MM.1S (cell line): Measurements from ENCODE around the gene SAP30BP.

Experiments used
- DNase-seq: peaks from one replicate; pipeline ENCODE4 v3.0.0-alpha.2; 2015
- H2AFZ ChIP-seq: fragments of 300-600 bp; sonication (generic); 2 replicates; pipeline ENCODE4 v1.6.0; 2016; ENCODE audit warnings: antibody characterized with exemption, low read length
- H3F3A ChIP-seq: fragments of 300-600 bp; sonication (generic); 2 replicates; pipeline ENCODE4 v1.6.1; 2016; ENCODE audit warnings: mild to moderate bottlenecking, antibody characterized with exemption, low read length, moderate library complexity, mixed read lengths; ENCODE audit not compliant: insufficient read depth
- H3K27ac ChIP-seq: fragments of 300-600 bp; sonication (generic); 2 replicates; pipeline ENCODE4 v1.5.1; 2016; ENCODE audit warnings: mild to moderate bottlenecking, low read length
- H3K27me3 ChIP-seq: fragments of 300-600 bp; sonication (generic); replicated peaks from 2 replicates; pipeline ENCODE4 v1.6.0; 2016; ENCODE audit warnings: low read length; ENCODE audit not compliant: insufficient read depth
- H3K36me3 ChIP-seq: fragments of 300-600 bp; sonication (generic); replicated peaks from 2 replicates; pipeline ENCODE4 v1.6.1; 2016; ENCODE audit warnings: mild to moderate bottlenecking, low read length, mixed read lengths; ENCODE audit not compliant: insufficient read depth
- H3K4me1 ChIP-seq: fragments of 300-600 bp; sonication (generic); 2 replicates; pipeline ENCODE4 v1.6.1; 2016; ENCODE audit warnings: low read length, mixed read lengths
- H3K4me2 ChIP-seq: fragments of 300-600 bp; sonication (generic); 2 replicates; pipeline ENCODE4 v1.6.0; 2016; ENCODE audit warnings: low read depth, low read length
- H3K4me3 ChIP-seq: fragments of 300-600 bp; sonication (generic); 2 replicates; pipeline ENCODE4 v1.5.1; 2016; ENCODE audit warnings: low read length, mixed read lengths
- H3K79me2 ChIP-seq: fragments of 300-600 bp; sonication (generic); 2 replicates; pipeline ENCODE4 v1.6.1; 2016; ENCODE audit warnings: mixed run types, low read length, mixed read lengths
- H3K9ac ChIP-seq: fragments of 300-600 bp; sonication (generic); 2 replicates; pipeline ENCODE4 v1.6.1; 2016; ENCODE audit warnings: low read length, mixed read lengths
- H3K9me2 ChIP-seq: fragments of 300-600 bp; sonication (generic); replicated peaks from 2 replicates; pipeline ENCODE4 v1.6.1; 2016; ENCODE audit warnings: mild to moderate bottlenecking, low read length, mixed read lengths; ENCODE audit not compliant: insufficient read depth
- H3K9me3 ChIP-seq: fragments of 300-600 bp; sonication (generic); replicated peaks from 2 replicates; pipeline ENCODE4 v1.6.1; 2016; ENCODE audit warnings: mild to moderate bottlenecking, low read length, mixed read lengths; ENCODE audit not compliant: insufficient read depth
- H4K20me1 ChIP-seq: fragments of 300-600 bp; sonication (generic); 2 replicates; pipeline ENCODE4 v1.6.1; 2016; ENCODE audit warnings: mild to moderate bottlenecking, low read length, moderate library complexity, mixed read lengths; ENCODE audit not compliant: insufficient read depth
- EZH2 ChIP-seq: fragments of 300-600 bp; sonication (generic); optimal IDR thresholded peaks from 2 replicates; pipeline ENCODE3; 2017; ENCODE audit warnings: low read depth, mild to moderate bottlenecking, antibody characterized with exemption, low read length, mixed read lengths
- EZH2phosphoT487 ChIP-seq: fragments of 300-600 bp; sonication (generic); IDR thresholded peaks from 2 replicates; pipeline ENCODE4 v1.6.1; 2018; ENCODE audit warnings: antibody characterized with exemption, low read length
- TF ChIP-seq, protein P1 (sequence below): fragments of 300-600 bp; sonication (generic); IDR thresholded peaks from 2 replicates; pipeline ENCODE4 v1.5.1; 2016; ENCODE audit warnings: antibody characterized with exemption, low read length, mixed read lengths

The SAP30BP gene

GRCh38 chr17:75691371-75691791, 24.2 kb downstream of the SAP30BP start:
- Histone ChIP-seq H3K4me1 (peaks cover 41% of the 10 kb centered on the region), H3K36me3 (no peaks in the 10 kb centered on the region)

DNA sequence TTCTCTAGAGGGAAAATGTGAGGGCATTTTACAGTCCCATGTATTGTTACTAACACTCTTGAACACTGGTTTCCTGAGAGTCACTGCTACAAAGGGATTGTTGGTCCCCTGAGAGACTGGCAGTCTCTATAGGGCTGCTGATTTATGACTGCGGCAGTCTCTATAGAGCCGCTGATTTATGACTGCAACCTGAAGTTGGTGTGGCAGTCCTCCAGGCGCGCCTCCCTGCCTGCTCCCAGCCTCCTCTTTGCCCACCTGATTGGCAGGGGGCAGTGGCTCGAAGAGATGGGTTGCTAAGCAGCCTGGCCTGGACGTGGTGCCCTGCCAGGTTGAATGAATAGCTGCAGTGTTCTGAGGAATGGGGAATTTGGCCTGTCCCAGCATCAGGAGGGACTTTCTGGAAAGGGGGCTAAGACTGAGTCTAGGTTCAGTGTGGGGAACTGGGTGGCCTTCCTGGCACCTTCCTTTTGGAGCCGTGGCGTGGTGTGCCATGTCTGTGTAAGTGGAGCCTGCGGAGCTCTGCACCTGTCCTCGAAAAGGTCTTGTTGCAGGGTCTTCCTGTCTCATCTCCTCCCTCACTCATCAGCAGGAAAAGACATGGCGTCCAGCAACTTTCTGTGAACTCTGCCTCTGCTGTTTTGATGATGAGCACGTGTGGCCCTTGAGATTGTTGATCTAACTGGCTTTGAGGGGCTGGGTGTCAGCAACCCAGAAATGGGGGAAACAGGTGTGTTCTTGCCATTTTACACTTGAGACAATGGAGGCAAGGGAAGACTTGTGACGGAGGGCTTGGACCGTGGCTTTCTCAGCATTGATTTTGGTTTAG, 24.9 kb downstream of the SAP30BP start:
- no peaks in the 10 kb centered on the region for H3K27me3 ChIP-seq
- H3K36me3 ChIP-seq, result no peaks in the 10 kb centered on the region
- H3F3A ChIP-seq, result peaks cover 28% of the 10 kb centered on the region
- DNase-seq, result no peak
- H3K4me3 ChIP-seq, result no peak overlapping the region
- H4K20me1 ChIP-seq, result no peaks in the 10 kb centered on the region
- H3K27ac ChIP-seq, result no peak overlapping the region
- no peaks in the 10 kb centered on the region for H3K9me2 ChIP-seq
- peaks cover 35% of the 10 kb centered on the region for H3K4me1 ChIP-seq
- no peaks in the 10 kb centered on the region for H3K9me3 ChIP-seq
- H3K79me2 ChIP-seq, result peaks cover 79% of the 10 kb centered on the region
- H3K9ac ChIP-seq, result no peak overlapping the region
- TF ChIP-seq, protein P1, sequence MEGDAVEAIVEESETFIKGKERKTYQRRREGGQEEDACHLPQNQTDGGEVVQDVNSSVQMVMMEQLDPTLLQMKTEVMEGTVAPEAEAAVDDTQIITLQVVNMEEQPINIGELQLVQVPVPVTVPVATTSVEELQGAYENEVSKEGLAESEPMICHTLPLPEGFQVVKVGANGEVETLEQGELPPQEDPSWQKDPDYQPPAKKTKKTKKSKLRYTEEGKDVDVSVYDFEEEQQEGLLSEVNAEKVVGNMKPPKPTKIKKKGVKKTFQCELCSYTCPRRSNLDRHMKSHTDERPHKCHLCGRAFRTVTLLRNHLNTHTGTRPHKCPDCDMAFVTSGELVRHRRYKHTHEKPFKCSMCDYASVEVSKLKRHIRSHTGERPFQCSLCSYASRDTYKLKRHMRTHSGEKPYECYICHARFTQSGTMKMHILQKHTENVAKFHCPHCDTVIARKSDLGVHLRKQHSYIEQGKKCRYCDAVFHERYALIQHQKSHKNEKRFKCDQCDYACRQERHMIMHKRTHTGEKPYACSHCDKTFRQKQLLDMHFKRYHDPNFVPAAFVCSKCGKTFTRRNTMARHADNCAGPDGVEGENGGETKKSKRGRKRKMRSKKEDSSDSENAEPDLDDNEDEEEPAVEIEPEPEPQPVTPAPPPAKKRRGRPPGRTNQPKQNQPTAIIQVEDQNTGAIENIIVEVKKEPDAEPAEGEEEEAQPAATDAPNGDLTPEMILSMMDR, result no peak
- TF ChIP-seq EZH2phosphoT487 (no peak), EZH2 (no peak)
- H3K4me2 ChIP-seq, result no peak overlapping the region
- no peak overlapping the region for H2AFZ ChIP-seq

More at GRCh38 chr17:75691371-75691791, 24.2 kb downstream of the SAP30BP start:
- Histone ChIP-seq H3K9me2 (no peaks in the 10 kb centered on the region), H3K4me3 (no peak overlapping the region), H3K9ac (no peak overlapping the region), H3K27ac (no peak overlapping the region), H3K9me3 (no peaks in the 10 kb centered on the region), H4K20me1 (no peaks in the 10 kb centered on the region), H2AFZ (no peak overlapping the region), H3K79me2 (peaks cover 83% of the 10 kb centered on the region), H3K4me2 (no peak overlapping the region), H3F3A (peaks cover 32% of the 10 kb centered on the region), H3K27me3 (no peaks in the 10 kb centered on the region)
- TF ChIP-seq, protein P1, result no peak
- no peak for TF ChIP-seq EZH2phosphoT487
- no peak for TF ChIP-seq EZH2
- DNase-seq, result no peak

GRCh38 chr17:75692976-75693375, 25.8 kb downstream of the SAP30BP start:
- H4K20me1 ChIP-seq, result no peaks in the 10 kb centered on the region
- no peak for DNase-seq
- no peak overlapping the region for H3K9ac ChIP-seq
- no peak overlapping the region for H3K4me2 ChIP-seq
- H3K79me2 ChIP-seq, result peaks cover 81% of the 10 kb centered on the region
- TF ChIP-seq EZH2phosphoT487, result no peak
- TF ChIP-seq, protein P1, result no peak
- TF ChIP-seq EZH2, result no peak
- no peaks in the 10 kb centered on the region for H3K9me2 ChIP-seq
- peaks cover 25% of the 10 kb centered on the region for H3K4me1 ChIP-seq
- H3F3A ChIP-seq, result peaks cover 21% of the 10 kb centered on the region
- H3K36me3 ChIP-seq, result no peaks in the 10 kb centered on the region
- H3K4me3 ChIP-seq, result no peak overlapping the region
- no peaks in the 10 kb centered on the region for H3K9me3 ChIP-seq
- H2AFZ ChIP-seq, result no peak overlapping the region
- H3K27ac ChIP-seq, result no peak overlapping the region
- no peaks in the 10 kb centered on the region for H3K27me3 ChIP-seq
